GM10847 (cell line): ENCODE measurements around the gene MRPS2.

Experiments
- POLR2A ChIP-seq: IDR thresholded peaks from 2 replicates; pipeline ENCODE4 v1.6.1; 2011; ENCODE audit not compliant: insufficient read length; ENCODE audit errors: extremely low read depth

Gene MRPS2

DNA sequence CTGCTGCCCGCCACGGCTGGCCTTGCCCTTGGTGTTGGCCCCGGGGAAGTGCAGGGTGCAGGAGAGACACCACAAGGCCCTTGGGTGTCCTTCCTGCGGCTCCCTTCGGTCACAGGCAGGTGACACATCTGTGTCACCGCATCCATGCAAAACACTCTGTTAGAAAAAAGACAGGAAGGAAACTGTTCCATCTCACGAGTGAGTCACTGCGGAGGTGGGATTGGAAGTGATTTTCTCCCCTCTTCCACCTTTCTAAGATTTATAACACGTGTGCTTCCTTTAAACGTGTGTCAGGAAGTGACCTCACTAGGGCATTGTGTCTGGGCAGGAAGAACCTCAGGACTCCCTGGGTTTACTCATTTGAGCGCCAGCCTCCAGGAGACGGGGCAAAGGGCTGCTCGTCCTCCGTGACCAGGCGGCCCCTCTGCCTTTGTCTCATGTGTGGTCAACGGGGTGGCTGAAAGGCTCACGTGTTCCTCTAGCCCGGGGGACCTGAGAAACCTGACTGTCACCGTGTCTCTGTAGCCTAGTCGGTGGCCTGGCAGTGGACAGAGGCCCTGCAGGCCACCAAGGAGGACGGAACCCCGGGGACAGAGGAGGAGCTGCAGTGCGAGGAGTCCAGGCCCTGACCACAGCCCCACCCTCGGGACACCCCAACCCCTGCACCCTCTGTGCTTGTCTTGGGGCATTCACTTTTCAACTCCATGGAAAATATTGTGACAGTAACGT lies 15.8 kb downstream of the MRPS2 start:
- no peak for TF ChIP-seq POLR2A

DNA sequence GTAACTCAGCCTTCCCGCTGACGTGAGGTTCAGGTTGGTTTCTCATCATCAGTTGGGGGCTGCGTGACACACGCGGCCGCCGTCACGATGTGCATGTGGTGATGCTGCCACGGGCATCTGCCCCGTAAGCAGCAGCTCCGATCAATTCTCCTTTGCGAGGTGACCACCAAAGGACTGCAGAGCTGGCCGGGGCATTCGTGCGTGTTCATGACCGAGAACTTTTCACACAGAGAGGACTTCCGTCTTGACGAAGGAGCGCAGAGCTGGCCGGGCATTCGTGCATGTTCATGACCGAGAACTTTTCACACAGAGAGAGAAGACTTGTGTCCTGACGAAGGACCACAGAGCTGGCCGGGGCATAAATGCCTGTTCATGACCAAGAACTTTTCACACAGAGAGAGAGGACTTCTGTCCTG lies 16.9 kb downstream of the MRPS2 start:
- no peak for TF ChIP-seq POLR2A

GRCh38 chr9:135519179-135519971 lies 18.9 kb downstream of the MRPS2 start:
- no peak for TF ChIP-seq POLR2A

GRCh38 chr9:135520916-135521607 lies 20.6 kb downstream of the MRPS2 start, which contains the start of gene LCN1:
Gene LCN1, plus strand, starts transcription at chr9:135521440. Its CDS starts 58 bp downstream, at chr9:135521498.
- TF ChIP-seq POLR2A, result no peak

- no peak for TF ChIP-seq POLR2A
Observed at GRCh38 chr9:135521608-135522095, 21.2 kb downstream of the MRPS2 start.

DNA sequence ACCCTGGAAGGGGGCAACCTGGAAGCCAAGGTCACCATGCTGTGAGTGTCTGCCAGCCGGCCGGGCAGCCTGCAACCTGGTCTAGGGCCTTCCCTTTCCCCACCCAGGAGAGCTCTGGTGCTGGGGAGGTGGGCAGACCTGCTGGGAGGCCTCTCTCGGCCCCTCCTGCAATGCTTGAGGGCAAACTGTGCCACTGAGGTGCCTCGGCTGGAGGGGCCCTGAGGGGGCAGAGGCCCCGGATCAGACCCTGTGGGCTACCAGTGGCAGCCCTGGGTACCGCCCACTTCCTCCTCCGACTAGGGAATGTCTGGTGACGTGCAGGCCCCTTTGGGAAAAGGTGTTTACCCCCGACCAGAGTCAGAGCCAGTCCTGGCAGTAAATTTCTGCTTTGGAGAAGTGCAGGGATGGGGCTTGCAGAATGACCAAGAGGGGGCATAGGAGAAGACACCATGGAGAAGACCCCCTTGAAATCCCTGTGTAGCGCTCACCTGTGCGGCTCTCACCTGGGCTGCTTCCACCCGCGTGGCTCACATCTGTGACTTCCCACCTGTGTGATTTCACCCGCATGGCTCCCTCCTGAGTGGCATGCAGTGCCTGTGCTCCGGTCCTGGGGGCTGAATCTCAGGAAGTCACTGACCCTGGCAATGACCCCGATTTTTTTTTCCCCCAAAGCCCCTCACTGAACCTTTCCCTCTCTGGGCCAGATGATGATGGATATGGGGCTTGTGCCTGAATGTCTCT lies 21.8 kb downstream of the MRPS2 start:
- no peak for TF ChIP-seq POLR2A

DNA sequence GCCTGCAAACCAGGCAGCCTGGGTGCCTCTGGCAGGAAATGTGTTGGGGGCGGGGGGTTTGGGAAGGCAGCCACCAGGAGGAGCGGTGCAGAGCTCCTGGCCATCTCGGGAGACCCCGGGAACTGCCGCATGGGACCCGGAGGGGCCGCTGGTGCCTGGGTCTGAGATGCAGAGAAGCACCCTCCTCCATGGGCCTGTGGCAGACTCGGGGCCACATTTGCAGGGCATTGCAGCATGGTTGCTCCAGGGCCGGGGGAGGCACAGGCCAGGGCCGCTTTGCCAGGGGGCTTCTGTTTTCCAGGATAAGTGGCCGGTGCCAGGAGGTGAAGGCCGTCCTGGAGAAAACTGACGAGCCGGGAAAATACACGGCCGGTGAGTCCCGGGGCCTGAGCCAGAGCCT lies 22.4 kb downstream of the MRPS2 start:
- TF ChIP-seq POLR2A, result no peak

DNA sequence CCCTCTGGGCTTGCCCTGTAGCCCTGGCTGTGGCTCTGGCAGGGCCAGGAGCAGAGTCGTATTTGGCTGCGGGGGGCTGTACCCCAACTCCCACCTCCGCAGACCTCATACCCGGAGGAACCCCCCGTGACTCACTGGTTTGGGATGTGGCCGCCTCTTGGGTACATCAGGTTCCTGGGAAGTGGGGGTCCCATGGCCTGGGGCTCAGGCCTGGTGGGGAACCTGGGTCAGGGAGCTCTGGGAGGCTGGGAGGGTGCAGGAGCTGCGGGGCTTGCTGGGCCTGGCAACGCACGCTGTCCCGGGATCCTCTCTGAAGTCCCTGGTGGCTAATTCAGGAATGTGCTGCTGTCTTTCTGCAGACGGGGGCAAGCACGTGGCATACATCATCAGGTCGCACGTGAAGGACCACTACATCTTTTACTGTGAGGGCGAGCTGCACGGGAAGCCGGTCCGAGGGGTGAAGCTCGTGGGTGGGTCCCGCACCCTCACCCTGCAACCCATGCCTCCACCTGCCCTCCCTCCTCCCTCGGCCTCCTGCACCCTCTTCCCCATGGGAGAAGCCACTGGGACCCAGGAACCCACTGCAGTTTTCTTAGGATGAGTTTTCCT lies 23.1 kb downstream of the MRPS2 start:
- no peak for TF ChIP-seq POLR2A

- no peak for TF ChIP-seq POLR2A
Observed at GRCh38 chr9:135524130-135524861, 23.8 kb downstream of the MRPS2 start.

DNA sequence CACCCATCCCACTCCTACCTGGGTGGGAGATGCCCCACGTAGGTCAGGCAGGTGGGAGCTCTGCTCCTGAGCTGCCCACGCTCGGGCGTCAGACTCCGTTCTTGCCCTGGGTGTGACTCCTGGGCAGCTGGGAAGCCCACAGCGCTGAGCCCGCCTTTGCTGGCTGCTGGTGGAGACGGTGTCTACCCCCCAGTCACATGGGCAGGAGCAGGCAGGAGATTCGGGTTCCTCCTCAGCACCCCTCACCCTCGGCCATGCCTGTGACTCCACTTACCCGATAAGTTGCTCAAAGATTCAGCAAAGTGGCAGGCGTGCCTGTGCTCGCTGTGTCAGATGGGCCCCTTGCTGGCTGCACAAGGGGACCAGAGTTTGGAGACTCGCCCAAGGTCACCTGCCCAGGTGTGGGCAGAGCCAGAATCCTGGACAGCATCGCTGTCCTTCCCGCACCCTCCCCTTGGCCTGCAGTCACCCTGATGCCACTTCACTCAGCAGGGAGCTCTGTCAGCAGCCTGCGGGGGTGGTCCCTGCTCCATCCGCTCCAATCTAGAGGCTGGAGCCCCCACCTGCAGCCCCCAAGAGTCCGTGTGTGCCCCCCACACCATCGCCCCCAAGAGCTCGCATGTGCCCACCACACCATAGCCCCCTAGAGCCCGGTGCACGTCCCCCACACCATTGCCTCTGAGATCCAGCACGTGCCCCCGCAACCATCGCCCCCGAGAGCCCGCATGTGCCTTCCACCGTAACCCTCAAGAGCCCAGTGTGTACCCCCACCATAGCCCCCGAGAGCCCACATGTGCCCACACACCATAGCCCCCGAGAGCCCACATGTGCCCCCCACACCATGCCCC lies 25.0 kb downstream of the MRPS2 start:
- no peak for TF ChIP-seq POLR2A

GRCh38 chr9:135526089-135526729 lies 25.7 kb downstream of the MRPS2 start:
- TF ChIP-seq POLR2A, result no peak

GRCh38 chr9:135526730-135527571 lies 26.5 kb downstream of the MRPS2 start:
- no peak for TF ChIP-seq POLR2A
